Measurements from ENCODE around the gene ALK.

ALK gene

GRCh38 chr2:29876374-29876773, 45.0 kb downstream of the ALK start:
- Histone ChIP-seq H3K27me3 (ENCODE audit: control insufficient read depth, insufficient read depth, low read length) (no peaks in the 10 kb centered on the region), H3K36me3 (ENCODE audit: control insufficient read depth, insufficient read depth, low read length) (no peaks in the 10 kb centered on the region), H3K27ac (ENCODE audit: low read depth, low read length) (no peak overlapping the region), H3K4me1 (ENCODE audit: control insufficient read depth, insufficient read depth, low read length) (no peaks in the 10 kb centered on the region), H3K9me3 (ENCODE audit: control insufficient read depth, insufficient read depth, low read depth, low read length) (no peaks in the 10 kb centered on the region), H3K4me3 (ENCODE audit: low read depth, low read length) (no peak overlapping the region), H3K9ac (ENCODE audit: low read length) (no peak overlapping the region)

- no peaks in the 10 kb centered on the region for H3K36me3 ChIP-seq (ENCODE audit: control insufficient read depth, insufficient read depth, low read length)
- no peaks in the 10 kb centered on the region for H3K4me1 ChIP-seq (ENCODE audit: control insufficient read depth, insufficient read depth, low read length)
- H3K4me3 ChIP-seq (ENCODE audit: low read depth, low read length) = no peak overlapping the region
- no peaks in the 10 kb centered on the region for H3K9me3 ChIP-seq (ENCODE audit: control insufficient read depth, insufficient read depth, low read depth, low read length)
- H3K27me3 ChIP-seq (ENCODE audit: control insufficient read depth, insufficient read depth, low read length) = no peaks in the 10 kb centered on the region
- no peak overlapping the region for H3K9ac ChIP-seq (ENCODE audit: low read length)
- H3K27ac ChIP-seq (ENCODE audit: low read depth, low read length) = no peak overlapping the region
Observed at GRCh38 chr2:29874745-29875144, 46.6 kb downstream of the ALK start.

- no peak overlapping the region for H3K27ac ChIP-seq (ENCODE audit: low read depth, low read length)
- H3K27me3 ChIP-seq (ENCODE audit: control insufficient read depth, insufficient read depth, low read length) = no peaks in the 10 kb centered on the region
- no peaks in the 10 kb centered on the region for H3K9me3 ChIP-seq (ENCODE audit: control insufficient read depth, insufficient read depth, low read depth, low read length)
- no peak overlapping the region for H3K9ac ChIP-seq (ENCODE audit: low read length)
- H3K36me3 ChIP-seq (ENCODE audit: control insufficient read depth, insufficient read depth, low read length) = no peaks in the 10 kb centered on the region
- no peak overlapping the region for H3K4me3 ChIP-seq (ENCODE audit: low read depth, low read length)
- H3K4me1 ChIP-seq (ENCODE audit: control insufficient read depth, insufficient read depth, low read length) = no peaks in the 10 kb centered on the region
Observed at GRCh38 chr2:29872870-29873269, 48.5 kb downstream of the ALK start.

- Histone ChIP-seq H3K27ac (ENCODE audit: low read depth, low read length) (no peak overlapping the region), H3K27me3 (ENCODE audit: control insufficient read depth, insufficient read depth, low read length) (no peaks in the 10 kb centered on the region), H3K4me3 (ENCODE audit: low read depth, low read length) (no peak overlapping the region), H3K9me3 (ENCODE audit: control insufficient read depth, insufficient read depth, low read depth, low read length) (no peaks in the 10 kb centered on the region), H3K9ac (ENCODE audit: low read length) (no peak overlapping the region), H3K4me1 (ENCODE audit: control insufficient read depth, insufficient read depth, low read length) (no peaks in the 10 kb centered on the region), H3K36me3 (ENCODE audit: control insufficient read depth, insufficient read depth, low read length) (no peaks in the 10 kb centered on the region)
Observed at GRCh38 chr2:29871541-29871940, 49.8 kb downstream of the ALK start.

- Histone ChIP-seq H3K9ac (ENCODE audit: low read length) (no peak overlapping the region), H3K27ac (ENCODE audit: low read depth, low read length) (no peak overlapping the region), H3K36me3 (ENCODE audit: control insufficient read depth, insufficient read depth, low read length) (no peaks in the 10 kb centered on the region), H3K4me3 (ENCODE audit: low read depth, low read length) (no peak overlapping the region), H3K9me3 (ENCODE audit: control insufficient read depth, insufficient read depth, low read depth, low read length) (no peaks in the 10 kb centered on the region), H3K4me1 (ENCODE audit: control insufficient read depth, insufficient read depth, low read length) (no peaks in the 10 kb centered on the region), H3K27me3 (ENCODE audit: control insufficient read depth, insufficient read depth, low read length) (no peaks in the 10 kb centered on the region)
Observed at GRCh38 chr2:29865512-29865911, 55.9 kb downstream of the ALK start.

GRCh38 chr2:29864988-29865387, 56.4 kb downstream of the ALK start:
- H3K4me3 ChIP-seq (ENCODE audit: low read depth, low read length) = no peak overlapping the region
- H3K36me3 ChIP-seq (ENCODE audit: control insufficient read depth, insufficient read depth, low read length) = no peaks in the 10 kb centered on the region
- no peaks in the 10 kb centered on the region for H3K27me3 ChIP-seq (ENCODE audit: control insufficient read depth, insufficient read depth, low read length)
- H3K27ac ChIP-seq (ENCODE audit: low read depth, low read length) = no peak overlapping the region
- H3K9ac ChIP-seq (ENCODE audit: low read length) = no peak overlapping the region
- H3K4me1 ChIP-seq (ENCODE audit: control insufficient read depth, insufficient read depth, low read length) = no peaks in the 10 kb centered on the region
- no peaks in the 10 kb centered on the region for H3K9me3 ChIP-seq (ENCODE audit: control insufficient read depth, insufficient read depth, low read depth, low read length)

GRCh38 chr2:29855924-29856639, 65.3 kb downstream of the ALK start:
- no peaks in the 10 kb centered on the region for H3K36me3 ChIP-seq (ENCODE audit: control insufficient read depth, insufficient read depth, low read length)

GRCh38 chr2:29850794-29851193, 70.6 kb downstream of the ALK start:
- Histone ChIP-seq H3K27me3 (ENCODE audit: control insufficient read depth, insufficient read depth, low read length) (no peaks in the 10 kb centered on the region), H3K4me1 (ENCODE audit: control insufficient read depth, insufficient read depth, low read length) (no peaks in the 10 kb centered on the region), H3K9me3 (ENCODE audit: control insufficient read depth, insufficient read depth, low read depth, low read length) (0 out of 2 replicates have a peak, but pooled peaks cover 3% of the 10 kb centered on the region), H3K36me3 (ENCODE audit: control insufficient read depth, insufficient read depth, low read length) (no peaks in the 10 kb centered on the region), H3K4me3 (ENCODE audit: low read depth, low read length) (no peak overlapping the region), H3K9ac (ENCODE audit: low read length) (no peak overlapping the region), H3K27ac (ENCODE audit: low read depth, low read length) (no peak overlapping the region)

More at GRCh38 chr2:29855924-29856639, 65.3 kb downstream of the ALK start:
- Histone ChIP-seq H3K4me1 (ENCODE audit: control insufficient read depth, insufficient read depth, low read length) (no peaks in the 10 kb centered on the region), H3K4me3 (ENCODE audit: low read depth, low read length) (no peak overlapping the region), H3K9ac (ENCODE audit: low read length) (no peak overlapping the region), H3K9me3 (ENCODE audit: control insufficient read depth, insufficient read depth, low read depth, low read length) (0 out of 2 replicates have a peak, but pooled peaks cover 3% of the 10 kb centered on the region), H3K27ac (ENCODE audit: low read depth, low read length) (no peak overlapping the region), H3K27me3 (ENCODE audit: control insufficient read depth, insufficient read depth, low read length) (no peaks in the 10 kb centered on the region)

GRCh38 chr2:29848566-29849310, 72.6 kb downstream of the ALK start:
- H3K4me1 ChIP-seq (ENCODE audit: control insufficient read depth, insufficient read depth, low read length) = no peaks in the 10 kb centered on the region
- no peak overlapping the region for H3K4me3 ChIP-seq (ENCODE audit: low read depth, low read length)
- H3K36me3 ChIP-seq (ENCODE audit: control insufficient read depth, insufficient read depth, low read length) = no peaks in the 10 kb centered on the region
- no peaks in the 10 kb centered on the region for H3K27me3 ChIP-seq (ENCODE audit: control insufficient read depth, insufficient read depth, low read length)
- no peak overlapping the region for H3K27ac ChIP-seq (ENCODE audit: low read depth, low read length)
- 0 out of 2 replicates have a peak, but pooled peaks cover 3% of the 10 kb centered on the region for H3K9me3 ChIP-seq (ENCODE audit: control insufficient read depth, insufficient read depth, low read depth, low read length)
- H3K9ac ChIP-seq (ENCODE audit: low read length) = no peak overlapping the region

GRCh38 chr2:29847886-29848285, 73.5 kb downstream of the ALK start:
- no peak overlapping the region for H3K4me3 ChIP-seq (ENCODE audit: low read depth, low read length)
- H3K9ac ChIP-seq (ENCODE audit: low read length) = no peak overlapping the region
- 0 out of 2 replicates have a peak, but pooled peaks cover 3% of the 10 kb centered on the region for H3K9me3 ChIP-seq (ENCODE audit: control insufficient read depth, insufficient read depth, low read depth, low read length)
- no peak overlapping the region for H3K27ac ChIP-seq (ENCODE audit: low read depth, low read length)
- H3K36me3 ChIP-seq (ENCODE audit: control insufficient read depth, insufficient read depth, low read length) = no peaks in the 10 kb centered on the region
- no peaks in the 10 kb centered on the region for H3K4me1 ChIP-seq (ENCODE audit: control insufficient read depth, insufficient read depth, low read length)
- no peaks in the 10 kb centered on the region; the same call in 1 of the 2 replicates for H3K27me3 ChIP-seq (ENCODE audit: control insufficient read depth, insufficient read depth, low read length)

GRCh38 chr2:29844713-29845326, 76.6 kb downstream of the ALK start:
- Histone ChIP-seq H3K9ac (ENCODE audit: low read length) (no peak overlapping the region), H3K27me3 (ENCODE audit: control insufficient read depth, insufficient read depth, low read length) (peaks cover 4% of the 10 kb centered on the region; the same call in 1 of the 2 replicates)

More at GRCh38 chr2:29844713-29845326, 76.6 kb downstream of the ALK start:
- no peak overlapping the region for H3K27ac ChIP-seq (ENCODE audit: low read depth, low read length)
- H3K9me3 ChIP-seq (ENCODE audit: control insufficient read depth, insufficient read depth, low read depth, low read length) = no peaks in the 10 kb centered on the region
- no peaks in the 10 kb centered on the region for H3K4me1 ChIP-seq (ENCODE audit: control insufficient read depth, insufficient read depth, low read length)
- no peak overlapping the region for H3K4me3 ChIP-seq (ENCODE audit: low read depth, low read length)
- no peaks in the 10 kb centered on the region for H3K36me3 ChIP-seq (ENCODE audit: control insufficient read depth, insufficient read depth, low read length)

Measured in HUES6 (cell line).